HG03565 (cell line): ENCODE measurements around the gene SLC25A21.

ENCODE experiments used
- ATAC-seq: cut with Tn5 transposase; IDR thresholded peaks from one replicate; pipeline ENCODE4 v1.9.1; 2021; ENCODE audit warnings: mild to moderate bottlenecking, moderate library complexity; ENCODE audit not compliant: unreplicated experiment

The SLC25A21 gene

DNA sequence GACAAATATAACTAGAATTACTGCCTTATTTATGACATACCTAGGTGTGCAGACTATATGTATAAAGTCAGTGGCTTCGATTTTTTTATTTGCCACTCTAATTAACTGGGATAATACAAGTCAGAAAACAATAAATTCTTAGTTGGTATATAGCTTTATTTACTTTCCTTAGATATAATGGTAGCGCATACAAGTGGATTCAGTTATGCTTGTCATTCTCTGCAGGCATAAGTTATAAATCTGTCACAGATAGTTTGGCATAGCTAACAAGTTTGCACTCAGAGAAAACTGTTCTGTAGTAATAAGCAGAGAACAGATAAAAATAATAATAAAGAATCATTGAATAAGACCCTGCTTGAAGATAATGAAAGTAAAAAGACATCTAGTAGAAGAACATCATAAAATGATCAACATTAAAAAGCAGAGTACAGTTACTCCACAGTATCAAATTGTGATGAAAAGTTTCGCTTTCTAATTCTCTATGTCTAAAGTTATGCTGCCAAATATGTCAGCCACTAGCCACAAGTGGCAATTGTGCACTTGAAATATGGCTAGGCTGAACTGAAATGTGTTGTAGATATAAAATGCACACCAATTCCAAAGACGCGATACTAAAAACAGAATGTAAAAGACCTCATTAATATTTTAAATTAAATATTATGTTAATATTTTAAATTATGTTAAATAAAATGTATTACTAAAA lies 224.1 kb downstream of the SLC25A21 start:
- no peak for ATAC-seq

- no peak for ATAC-seq
Observed at GRCh38 chr14:36947362-36947761, 225.0 kb downstream of the SLC25A21 start.

- no peak for ATAC-seq
Observed at GRCh38 chr14:36946872-36947271, 225.5 kb downstream of the SLC25A21 start.

DNA sequence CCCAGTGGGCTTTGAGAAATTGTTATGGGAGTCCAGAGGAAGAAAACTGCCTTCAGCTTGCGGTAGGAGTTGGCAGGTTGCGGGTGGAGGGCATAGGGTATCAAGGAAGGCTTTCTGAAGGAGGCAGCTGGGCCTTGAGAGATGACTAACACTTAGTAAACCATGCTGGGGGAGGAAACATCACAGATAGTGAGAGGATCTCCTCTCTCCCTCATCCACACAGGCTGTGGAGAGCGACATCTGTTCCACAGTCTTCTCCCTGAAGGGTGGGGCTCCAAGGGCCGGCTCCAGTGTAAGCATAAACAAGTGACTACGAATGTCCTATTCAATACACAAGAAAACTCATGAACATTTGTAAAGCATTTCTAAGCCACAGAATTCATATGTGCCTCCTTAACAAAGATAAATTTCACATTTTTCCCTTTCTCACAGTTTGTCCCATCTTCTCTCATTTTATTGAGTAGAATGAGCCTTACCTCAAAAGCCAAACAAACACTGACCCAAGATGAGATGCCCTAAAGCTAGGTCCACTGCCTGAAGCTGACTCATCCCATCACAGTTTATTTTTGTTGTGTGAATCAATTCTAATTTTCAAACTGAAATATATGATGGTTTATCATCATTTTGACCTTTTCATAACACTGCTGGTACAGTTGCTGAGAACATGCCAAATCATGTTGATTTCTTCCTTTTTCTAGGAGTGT lies 227.9 kb downstream of the SLC25A21 start:
- ATAC-seq, result no peak

- no peak for ATAC-seq
Observed at GRCh38 chr14:36942522-36943245, 229.7 kb downstream of the SLC25A21 start.

DNA sequence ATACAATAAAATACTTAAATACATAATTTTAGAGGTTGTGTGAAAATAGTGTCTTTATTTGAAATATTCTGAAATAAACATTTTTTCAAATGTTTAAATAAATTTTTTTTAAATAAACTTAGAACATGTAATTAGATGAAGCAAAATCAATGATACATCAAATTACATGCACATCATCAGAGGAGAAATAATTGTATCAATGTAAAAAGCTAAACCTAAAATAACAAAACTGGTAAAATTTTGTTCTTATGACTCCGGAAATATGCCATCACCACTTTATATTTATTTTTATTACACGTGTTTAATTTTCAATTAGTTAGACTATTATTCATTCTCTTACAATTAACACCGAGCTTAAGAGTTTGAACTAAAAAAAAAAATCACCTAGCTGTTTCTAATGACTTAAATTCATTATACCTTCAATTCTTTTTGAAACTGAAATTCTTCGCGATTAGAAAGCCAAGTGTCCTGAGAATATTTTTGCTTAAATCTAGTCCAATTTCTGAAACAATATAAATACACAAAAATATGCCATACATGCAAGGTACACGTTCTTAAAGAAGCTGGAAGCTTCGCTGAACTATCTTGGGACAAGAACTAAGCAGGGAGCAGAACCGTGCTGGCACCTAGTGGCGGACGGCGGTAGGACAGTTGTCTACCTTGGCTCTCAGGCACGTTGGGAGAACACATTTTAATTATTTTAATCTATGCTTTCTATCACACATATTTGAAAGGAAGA lies 230.5 kb downstream of the SLC25A21 start:
- peak; percentile 93 for ATAC-seq

DNA sequence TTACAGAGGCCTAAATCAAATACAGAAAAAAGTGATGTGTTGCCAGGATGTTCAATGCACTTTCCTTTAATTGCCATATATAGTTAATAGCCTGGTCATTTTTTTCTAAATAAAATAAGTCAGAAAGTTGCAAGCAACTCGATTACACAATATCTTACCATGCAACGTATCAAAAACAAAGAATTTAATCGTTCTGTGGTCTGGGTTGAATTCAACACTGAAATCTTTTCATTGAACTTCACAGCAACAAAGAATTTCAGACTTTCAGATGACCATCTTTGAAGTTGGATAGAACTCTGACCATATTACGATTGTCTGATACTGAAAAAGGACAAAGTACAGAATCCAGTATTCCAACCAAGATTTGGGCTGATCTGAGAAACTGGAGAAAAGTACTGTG lies 231.9 kb downstream of the SLC25A21 start:
- ATAC-seq, result no peak

DNA sequence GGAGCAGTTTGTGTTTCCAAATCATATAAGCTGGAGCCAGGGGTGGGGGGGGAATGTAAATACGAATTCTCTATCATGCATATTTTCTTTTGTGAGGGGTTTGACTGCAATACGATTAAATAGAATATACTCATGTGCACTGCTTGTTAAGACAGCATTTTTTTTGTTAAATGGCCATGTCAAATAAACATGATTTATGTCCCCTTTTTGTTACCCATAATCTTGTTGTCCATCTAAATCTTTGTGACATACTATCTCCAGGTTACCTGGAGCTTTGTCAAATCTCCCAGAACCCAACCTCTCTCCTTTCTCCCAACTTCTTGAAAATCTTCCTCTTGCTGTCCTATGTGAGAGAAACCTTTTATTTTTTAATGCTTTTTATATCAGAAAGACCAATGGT lies 233.1 kb downstream of the SLC25A21 start:
- ATAC-seq, result no peak

- ATAC-seq, result no peak
Observed at GRCh38 chr14:36938678-36939077, 233.7 kb downstream of the SLC25A21 start.

GRCh38 chr14:36935976-36936678 lies 236.3 kb downstream of the SLC25A21 start:
- ATAC-seq, result no peak

DNA sequence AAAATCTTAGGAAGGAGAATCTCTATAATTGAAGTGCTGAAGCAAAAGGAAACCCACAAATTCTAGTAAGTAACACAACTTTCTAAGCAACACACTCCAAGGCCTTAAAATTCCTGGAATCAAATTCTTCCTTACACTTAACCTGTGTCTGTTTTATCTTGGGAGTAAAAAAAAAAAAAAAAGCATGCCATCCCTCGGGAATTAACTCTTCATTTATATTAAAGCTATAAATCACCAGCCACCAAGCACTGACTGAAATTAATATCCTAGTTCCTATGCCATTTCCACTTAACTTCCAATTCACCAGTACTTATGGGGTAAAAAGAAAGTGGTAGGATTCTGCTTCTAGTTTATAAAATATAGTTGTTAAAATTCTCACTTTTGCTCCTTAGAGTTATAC lies 238.1 kb downstream of the SLC25A21 start:
- ATAC-seq, result no peak

GRCh38 chr14:36931791-36932190 lies 240.6 kb downstream of the SLC25A21 start:
- ATAC-seq, result no peak

DNA sequence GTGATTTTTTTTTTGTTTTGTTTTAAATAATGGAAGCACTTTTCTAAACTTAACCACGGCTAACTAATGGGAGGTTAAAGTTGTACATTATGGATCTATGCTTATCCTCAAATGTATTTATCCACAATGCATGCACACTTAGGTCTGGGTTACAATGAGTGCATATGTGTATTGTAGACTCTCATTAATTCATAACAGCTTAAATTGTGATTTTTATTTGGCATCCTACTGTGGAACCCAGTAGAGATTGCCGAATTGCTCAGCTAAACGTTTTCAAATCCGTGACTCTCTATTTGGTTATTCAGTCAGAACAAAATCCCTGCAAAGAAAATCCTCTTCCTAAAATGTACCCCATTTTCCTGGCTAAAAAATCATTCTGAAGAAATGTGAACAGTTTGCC lies 244.0 kb downstream of the SLC25A21 start:
- ATAC-seq, result no peak

GRCh38 chr14:36925094-36925493 lies 247.3 kb downstream of the SLC25A21 start:
- ATAC-seq, result no peak

GRCh38 chr14:36916668-36917067 lies 255.7 kb downstream of the SLC25A21 start:
- ATAC-seq, result no peak

- ATAC-seq, result no peak
Observed at GRCh38 chr14:36915081-36915480, 257.3 kb downstream of the SLC25A21 start.

DNA sequence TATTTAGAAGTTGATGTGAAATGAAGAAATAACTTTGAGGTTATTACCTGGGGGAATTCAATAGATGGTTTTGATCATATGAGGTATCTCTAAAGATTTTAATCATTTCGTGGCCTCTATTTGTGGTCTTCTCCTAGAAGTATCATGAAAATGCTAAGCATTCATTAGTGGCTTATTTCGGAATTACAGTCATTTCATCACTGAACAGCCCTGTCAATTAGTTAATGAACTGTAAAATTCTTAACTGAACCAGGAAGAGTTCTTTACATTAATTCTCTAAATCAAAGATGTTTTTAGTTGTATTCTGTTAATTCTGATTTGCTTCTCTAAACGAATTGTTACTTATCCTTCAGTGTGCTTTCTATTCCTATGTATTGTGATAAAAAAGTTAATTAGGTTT lies 261.8 kb downstream of the SLC25A21 start:
- ATAC-seq, result no peak

DNA sequence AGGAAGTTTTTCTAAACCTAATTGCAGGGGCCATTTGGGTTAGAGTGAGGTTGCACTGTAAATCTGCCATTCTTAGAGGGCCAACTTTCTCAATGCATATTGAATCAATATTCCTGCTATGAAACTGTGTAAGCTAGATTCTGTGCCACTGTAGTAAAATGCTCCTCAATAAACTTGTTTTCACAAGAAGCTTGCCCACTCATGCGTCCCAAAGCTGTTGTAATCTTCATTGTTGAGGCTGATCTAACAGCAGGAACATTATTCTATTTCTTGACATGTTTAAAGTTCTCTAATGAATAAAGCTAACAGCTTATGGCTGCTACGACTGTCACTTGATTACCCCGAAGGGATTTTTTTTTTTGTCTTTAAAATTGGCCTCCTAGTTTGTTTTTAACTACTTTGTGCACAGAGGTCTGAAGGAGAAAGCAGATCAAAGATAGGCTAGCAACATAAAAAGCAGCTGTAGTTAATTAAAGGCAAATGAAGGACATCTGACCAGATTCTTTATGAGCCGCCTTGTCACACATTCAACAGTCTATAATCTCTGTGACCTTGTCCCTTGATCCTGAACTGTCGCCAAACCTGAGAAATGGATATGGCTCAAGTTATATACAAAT lies 267.0 kb downstream of the SLC25A21 start:
- no peak for ATAC-seq

DNA sequence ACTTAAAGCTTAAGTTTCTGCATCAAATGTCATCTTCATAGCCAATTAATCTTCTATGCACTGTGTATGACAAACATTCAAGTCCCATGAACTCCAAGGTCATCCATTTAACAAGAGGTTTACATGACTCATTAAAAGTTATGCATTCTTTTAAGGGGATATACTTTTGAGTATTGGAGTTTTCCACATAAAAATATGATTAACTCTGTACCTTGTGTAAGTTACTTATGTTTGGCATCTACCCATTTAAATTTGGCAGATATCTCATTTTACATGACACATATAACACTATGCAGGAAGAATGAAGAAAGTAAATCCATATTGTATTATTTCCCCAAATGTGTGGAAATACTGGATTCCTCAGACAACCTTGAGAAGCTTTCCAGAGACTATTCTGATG lies 270.5 kb downstream of the SLC25A21 start:
- no peak for ATAC-seq

GRCh38 chr14:36900846-36901245 lies 271.6 kb downstream of the SLC25A21 start:
- ATAC-seq, result no peak
